ENCODE results near the gene FARS2.

The FARS2 gene

GRCh38 chr6:5427586-5427985 lies 166.3 kb downstream of the FARS2 start:
- DNase-seq (ENCODE audit: low read depth) = no peak

DNA sequence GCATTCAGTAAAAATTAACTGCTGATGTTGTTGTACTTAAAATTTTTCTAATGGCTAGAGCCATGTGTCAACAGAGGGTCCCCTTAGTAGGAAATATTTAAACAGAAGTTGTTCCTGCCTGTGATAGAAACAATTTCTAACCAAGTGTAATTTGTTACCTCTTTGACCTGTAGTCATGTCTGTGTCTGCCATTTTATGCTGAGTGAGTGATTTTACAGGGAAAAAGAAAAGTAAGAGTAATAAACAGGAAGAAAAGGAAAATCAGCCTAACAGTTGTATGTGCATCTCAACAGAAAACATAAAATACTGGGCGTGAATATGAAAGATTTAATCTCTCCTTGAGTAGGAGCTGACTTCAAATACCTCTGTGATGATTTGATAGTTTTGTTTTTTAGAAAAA lies 172.0 kb downstream of the FARS2 start:
- no peak for DNase-seq (ENCODE audit: low read depth)

GRCh38 chr6:5435449-5435848 lies 174.1 kb downstream of the FARS2 start:
- DNase-seq (ENCODE audit: low read depth) = no peak

DNA sequence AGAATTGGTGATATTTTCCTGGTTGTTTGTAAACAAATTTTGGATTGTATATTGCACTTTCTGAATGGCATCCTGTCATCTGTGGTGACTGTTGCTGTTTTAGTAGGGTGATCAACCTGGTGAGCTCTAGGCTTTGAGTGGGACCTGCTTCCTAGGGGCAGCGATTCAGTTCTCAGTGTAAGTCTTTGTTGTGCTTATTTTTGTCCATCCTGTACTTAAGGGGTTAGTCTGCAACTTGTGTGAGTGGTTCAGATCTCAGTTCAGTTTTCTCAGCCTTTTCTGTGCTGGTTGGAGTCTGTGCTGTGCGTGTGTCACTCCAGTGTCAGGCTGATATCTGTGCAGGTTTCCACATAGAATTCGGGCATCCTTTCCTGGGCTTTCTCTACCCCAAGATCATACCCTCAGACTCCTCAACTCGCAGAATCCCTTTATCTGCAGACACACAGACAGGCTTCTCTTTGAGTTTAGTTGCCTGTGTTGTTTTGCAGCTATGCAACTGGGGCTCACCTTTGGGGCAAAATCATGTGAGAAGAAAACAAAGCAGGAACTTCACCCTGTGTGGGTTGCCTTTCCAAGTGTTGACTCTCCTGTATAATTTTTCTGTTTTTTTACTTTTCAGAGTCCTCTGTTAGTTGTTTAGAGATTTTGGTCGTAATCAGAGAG lies 177.7 kb downstream of the FARS2 start:
- DNase-seq (ENCODE audit: low read depth) = no peak

- no peak for DNase-seq (ENCODE audit: low read depth)
Measured at GRCh38 chr6:5439749-5440148, 178.4 kb downstream of the FARS2 start.

GRCh38 chr6:5442319-5442718 lies 181.0 kb downstream of the FARS2 start:
- DNase-seq (ENCODE audit: low read depth) = no peak

GRCh38 chr6:5442916-5443315 lies 181.6 kb downstream of the FARS2 start:
- DNase-seq (ENCODE audit: low read depth) = no peak

DNA sequence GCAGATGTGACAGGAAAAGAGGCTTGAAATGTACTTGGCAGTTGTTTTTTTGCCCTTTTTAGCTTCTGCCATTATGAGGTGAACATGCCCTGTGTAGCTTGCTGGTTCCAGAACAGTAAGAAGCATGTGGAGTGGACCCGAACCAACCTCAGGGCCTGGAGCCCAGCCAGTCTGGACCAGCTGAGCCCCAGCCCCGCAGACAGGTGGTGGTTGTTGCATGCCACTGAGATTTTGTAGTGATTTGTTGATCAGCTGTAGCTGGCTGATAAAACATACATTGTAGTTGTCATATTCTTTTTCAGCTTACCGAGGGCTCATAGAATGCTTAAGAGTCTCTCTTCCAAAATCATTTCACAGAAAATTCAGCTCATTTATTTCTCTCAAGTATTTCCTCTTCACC lies 182.2 kb downstream of the FARS2 start:
- DNase-seq (ENCODE audit: low read depth) = no peak

- DNase-seq (ENCODE audit: low read depth) = no peak
Measured at GRCh38 chr6:5446362-5447075, 185.2 kb downstream of the FARS2 start.

DNA sequence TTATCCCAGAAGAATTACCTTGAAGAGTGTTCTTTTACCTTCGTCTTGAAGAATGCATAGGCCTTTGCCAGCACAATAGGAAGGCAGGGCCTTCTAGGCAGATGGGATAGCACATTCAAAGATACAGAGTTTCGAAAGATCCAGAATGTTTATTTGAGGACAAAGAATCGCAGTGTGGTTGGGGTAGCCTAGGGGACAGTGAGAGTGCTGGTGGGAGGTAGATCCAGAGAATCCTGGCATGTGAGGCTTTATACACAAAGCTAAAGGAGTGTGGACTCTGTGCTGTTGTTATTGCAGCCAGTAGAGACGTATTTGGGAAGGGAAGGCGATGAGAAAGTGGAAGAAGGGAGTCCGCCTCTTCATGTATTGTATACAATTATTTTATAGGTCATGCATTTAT lies 186.6 kb downstream of the FARS2 start:
- DNase-seq (ENCODE audit: low read depth) = no peak

- DNase-seq (ENCODE audit: low read depth) = no peak
Measured at GRCh38 chr6:5450073-5450472, 188.8 kb downstream of the FARS2 start.

DNA sequence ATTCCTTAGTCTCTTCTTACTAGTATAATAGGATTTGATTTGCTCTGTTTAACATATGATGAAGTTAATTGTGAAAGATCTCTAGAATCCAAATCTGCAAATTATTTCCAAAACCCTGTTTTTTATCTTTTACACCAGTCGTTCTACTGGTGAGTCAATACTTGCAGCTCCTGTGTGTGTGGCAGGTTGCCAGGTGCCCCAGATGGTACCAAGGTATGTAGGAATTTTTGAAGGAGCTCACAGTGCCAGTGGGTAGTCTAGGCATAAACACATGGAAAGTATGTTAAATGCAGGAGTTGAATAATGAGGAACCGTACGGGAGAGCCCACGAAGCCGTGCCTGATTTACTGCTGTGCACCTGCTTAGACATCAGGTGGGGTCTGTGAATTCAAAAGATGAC lies 192.2 kb downstream of the FARS2 start:
- DNase-seq (ENCODE audit: low read depth) = no peak

DNA sequence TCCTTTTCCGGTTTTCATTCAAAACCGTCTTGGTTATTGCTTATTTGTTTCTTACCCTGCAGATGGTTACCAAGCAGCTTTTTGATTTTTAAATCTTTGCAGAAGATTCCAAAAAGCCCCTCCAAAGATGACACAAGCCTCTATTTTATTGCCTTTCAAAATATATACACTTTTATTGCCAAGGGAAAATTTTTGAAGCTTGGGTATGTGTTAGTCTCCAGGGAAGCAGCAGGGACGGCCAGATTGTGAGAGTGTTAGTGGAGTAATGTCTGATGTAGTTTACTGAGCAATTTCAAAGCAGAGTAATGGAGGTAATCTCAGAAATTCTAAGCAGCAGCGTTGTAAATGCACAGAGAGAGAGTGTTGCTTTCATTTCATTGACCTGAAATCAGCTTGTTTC lies 193.8 kb downstream of the FARS2 start:
- DNase-seq (ENCODE audit: low read depth) = no peak

- DNase-seq (ENCODE audit: low read depth) = no peak
Measured at GRCh38 chr6:5457041-5457440, 195.7 kb downstream of the FARS2 start.

DNA sequence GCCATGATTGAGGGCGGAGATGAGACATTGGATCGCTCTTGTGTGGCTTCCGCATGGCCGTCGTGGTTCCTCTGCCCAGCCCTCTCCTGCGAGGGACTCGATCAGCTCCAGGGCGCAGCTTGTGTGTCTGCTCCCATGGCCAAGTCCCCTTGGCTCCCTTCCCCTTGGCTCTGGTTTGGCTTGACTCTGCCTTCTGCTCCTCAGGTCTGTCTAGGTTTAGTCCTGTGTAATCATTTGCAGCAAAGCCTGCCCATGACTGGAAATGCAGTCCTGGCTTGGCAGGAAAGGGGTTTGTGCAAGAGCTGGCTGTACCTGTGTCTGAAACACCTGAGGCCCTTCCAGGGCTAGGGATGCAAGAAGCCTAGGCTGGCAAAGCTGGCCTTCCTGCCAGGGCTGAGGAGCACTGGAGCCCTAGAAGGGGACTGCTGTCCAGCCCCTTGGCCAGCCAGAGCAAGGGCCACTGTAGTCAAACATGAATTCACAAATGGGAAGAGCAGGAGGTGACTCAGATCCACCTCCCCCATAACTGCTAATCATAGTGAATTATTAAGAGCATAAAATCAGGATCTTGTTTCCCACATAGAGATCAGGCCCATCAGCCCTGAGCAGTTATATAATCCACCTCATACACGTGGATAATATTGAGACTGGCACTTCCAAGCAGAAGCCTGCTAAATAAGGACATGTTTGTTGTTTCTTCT lies 196.8 kb downstream of the FARS2 start:
- DNase-seq (ENCODE audit: low read depth) = no peak

- no peak for DNase-seq (ENCODE audit: low read depth)
Measured at GRCh38 chr6:5459346-5459745, 198.0 kb downstream of the FARS2 start.

DNA sequence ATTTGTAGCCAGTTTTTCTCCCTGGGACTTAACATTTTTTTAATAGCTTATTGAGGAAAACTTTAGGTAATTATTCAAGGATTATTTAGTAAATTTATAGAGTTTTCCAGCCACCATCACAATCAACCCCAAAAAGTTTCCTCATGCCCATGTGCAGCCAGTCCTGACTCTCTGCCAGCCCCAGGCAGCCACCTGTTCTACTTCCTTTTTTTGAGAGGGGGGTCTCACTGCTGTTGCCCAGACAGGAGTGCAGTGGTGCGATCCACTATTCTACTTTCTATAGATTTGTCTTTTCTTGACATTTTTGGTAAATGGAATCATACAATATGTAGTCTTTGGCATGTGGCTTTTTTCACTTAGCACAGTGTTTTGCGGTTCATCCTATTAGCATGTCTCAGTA lies 200.1 kb downstream of the FARS2 start:
- no peak for DNase-seq (ENCODE audit: low read depth)

DNA sequence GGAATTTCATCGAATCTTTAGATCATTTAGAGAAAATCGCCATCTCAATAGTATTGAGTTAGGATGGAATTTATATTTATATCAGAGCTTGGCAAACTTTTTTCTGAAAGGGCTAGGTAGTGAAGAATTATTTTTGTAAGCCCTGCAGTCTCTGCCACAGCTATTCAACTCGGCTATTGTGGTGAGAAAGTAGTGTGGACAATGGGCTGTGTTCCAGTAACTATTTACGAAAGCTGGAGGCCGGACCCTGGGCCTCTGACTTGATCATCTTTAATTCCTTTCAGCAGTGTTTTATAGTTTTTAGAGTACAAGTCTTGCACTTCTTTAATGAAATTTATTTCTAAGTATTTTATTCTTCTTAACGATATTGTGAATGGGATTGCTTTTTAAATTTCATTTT lies 201.5 kb downstream of the FARS2 start:
- no peak for DNase-seq (ENCODE audit: low read depth)

DNA sequence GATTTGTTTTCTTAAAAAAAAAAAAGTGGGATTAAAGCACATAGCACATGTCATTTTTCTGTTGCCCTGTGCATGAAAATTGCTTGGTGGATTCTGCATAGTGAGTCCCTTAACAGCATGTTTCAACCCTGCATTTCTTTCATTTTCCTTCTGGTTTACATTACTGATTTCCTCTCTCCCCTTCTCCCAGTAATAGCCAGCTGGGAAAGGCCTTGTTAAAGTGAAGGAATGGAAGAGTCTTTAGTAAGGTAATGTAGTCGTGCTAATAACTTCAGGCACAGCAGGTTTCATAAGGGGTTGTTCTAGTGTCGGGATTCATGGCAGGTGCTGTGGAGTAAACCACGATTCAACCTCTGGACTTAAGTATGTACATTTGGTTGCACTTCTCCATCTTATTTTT lies 202.4 kb downstream of the FARS2 start:
- no peak for DNase-seq (ENCODE audit: low read depth)

- DNase-seq (ENCODE audit: low read depth) = no peak
Measured at GRCh38 chr6:5464099-5464885, 203.0 kb downstream of the FARS2 start.

- DNase-seq (ENCODE audit: low read depth) = no peak
Measured at GRCh38 chr6:5466281-5467136, 205.2 kb downstream of the FARS2 start.

DNA sequence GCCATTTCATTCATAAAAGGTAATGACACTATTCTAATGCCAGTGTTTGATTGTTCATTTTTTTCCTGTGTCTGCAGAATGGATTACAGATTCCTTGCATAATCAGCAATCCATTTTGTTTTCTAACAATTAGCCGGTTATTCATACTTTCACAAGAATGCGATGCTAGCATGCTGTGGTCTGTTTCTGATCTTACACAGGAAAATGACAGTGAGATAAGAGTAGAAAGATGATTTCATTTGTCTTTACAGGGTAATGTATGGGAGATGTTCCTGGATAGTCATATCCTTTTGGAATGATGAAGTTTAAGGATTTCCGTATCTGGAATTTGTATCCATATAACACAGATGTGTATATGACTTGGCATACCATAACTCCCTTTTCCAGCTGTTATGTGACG lies 207.3 kb downstream of the FARS2 start:
- no peak for DNase-seq (ENCODE audit: low read depth)

Data from activated T-helper 1 cell treated with Interleukin-2 at 50 U/mL for 16 hours (primary cell).